Stimulated activated CD4-positive, alpha-beta T cell treated with anti-CD3 and anti-CD28 coated beads, Interleukin-4, amount 100 ng/mL, for 24 hours (primary cell): ENCODE measurements around the gene FOXR1.
"Not testable (repeated sequence)": the region's sequence is repeated elsewhere in the genome, so short reads cannot be mapped to it uniquely, and the experiment has no call there.

Experiments used
- DNase-seq: peaks from one replicate; pipeline ENCODE4 v3.0.0-alpha.2; 2020

The FOXR1 gene

DNA sequence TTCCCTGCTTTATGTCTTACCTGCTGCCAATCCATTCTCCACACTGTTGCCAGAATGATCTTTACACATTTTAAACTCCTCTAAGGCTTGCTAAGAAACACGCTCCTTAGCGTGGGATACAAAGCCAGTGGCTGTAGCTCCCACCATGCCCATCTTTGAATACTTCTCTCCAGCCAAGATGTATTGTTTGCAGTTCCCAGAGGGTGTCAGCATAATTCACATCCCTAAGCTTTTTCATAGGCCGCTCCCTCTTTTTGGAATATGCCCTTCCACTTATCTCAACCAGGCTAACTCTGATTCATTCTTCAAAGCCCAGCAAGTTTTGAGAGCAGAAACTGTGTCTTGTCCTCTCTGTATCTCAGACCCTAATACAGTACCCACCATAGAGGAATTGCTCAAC lies 23.6 kb upstream of the FOXR1 start:
- DNase-seq: no peak

DNA sequence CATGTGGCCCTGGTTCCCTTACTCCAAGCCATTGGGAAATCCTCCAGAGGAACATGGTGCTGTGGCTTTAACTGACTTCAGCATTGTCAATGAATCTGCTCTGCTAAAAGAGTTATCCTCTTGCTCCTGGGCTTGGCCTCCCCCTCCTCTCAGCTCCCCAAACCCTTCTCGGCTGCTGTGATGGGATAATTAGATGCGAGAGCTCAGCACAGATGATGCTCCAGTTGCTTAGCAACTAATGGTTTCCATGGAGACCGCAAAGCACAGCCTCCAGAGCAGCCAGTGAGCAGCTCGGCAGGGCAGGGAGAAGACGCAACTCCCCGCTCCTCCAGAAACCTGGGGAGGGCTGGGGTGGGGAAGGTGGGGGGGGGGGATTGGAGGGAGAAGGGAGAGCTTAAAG lies 18.3 kb upstream of the FOXR1 start:
- DNase-seq: no peak

DNA sequence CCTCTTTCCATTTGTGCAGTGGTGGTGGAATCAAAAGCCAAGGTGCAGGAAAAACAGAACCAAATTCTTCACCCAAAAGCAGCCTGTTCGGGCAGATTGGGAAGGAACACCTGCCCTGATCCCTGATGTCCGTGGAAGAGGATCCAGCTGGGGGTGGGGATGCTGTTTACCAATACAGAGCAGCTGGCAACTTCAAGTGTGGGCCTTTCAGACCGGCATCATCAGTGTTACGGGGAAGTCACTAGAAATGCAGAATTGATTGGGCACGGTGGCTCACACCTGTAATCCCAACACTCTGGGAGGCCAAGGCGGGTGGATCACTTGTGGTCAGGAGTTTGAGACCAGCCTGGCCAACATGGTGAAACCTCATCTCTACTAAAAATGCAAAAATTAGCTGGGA lies 17.6 kb upstream of the FOXR1 start:
- DNase-seq: not testable (repeated sequence)

DNA sequence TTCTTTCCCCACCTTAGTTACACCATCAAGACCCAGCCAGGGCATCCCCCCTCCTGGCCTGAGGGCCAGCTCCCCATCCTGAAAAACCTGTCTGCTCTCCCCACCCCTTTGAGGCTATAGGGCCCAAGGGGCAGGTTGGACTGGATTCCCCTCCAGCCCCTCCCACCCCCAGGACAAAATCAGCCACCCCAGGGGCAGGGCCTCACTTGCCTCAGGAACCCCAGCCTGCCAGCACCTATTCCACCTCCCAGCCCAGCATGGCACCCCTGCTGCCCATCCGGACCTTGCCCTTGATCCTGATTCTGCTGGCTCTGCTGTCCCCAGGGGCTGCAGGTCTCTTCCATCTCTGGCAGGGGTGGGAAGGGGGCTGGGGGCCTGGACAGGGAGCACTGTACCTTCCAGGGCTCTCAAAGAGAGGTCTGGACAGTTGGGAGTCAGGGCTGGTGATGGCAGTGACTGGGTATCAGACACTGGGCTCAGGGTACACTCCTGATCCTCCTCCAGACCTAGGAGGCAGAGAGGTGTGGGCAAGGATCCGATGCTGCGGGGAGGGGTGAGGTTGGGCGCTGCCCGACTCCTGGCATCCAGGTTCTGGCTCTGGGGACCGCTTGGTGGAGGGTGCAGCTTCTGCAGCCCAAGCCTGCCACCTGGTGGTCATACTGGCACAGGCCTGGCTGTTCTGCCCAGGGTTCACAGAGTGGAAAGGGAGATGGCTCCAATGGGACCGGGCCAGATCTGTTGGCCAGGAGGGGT lies 15.3 kb upstream of the FOXR1 start, which contains the start of gene UPK2:
UPK2 (plus strand) TSS at position 205 of the 753 bp plus-strand sequence; CDS start at position 258, 53 bp downstream.
- peak; percentile 91 for DNase-seq

DNA sequence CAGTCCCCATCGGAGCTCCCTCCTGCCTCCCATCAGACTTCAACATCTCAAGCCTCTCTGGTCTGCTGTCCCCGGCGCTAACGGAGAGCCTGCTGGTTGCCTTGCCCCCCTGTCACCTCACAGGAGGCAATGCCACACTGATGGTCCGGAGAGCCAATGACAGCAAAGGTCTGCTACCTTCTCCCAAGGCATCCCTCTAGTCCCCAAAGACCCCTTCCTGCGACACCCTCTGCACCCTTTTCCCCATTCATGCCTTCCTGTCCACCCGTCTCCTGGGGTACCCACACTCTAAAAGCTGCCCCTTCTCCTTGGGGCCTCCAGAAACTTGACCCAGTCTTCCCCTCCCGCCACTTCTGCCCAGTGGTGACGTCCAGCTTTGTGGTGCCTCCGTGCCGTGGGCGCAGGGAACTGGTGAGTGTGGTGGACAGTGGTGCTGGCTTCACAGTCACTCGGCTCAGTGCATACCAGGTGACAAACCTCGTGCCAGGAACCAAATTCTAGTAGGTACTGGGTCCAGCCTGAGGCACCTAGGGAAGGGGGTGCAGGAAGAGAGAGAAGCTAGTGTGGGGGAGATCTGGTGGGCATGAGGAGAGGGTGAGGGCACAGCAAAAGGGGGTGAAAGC lies 14.6 kb upstream of the FOXR1 start:
- no peak for DNase-seq

DNA sequence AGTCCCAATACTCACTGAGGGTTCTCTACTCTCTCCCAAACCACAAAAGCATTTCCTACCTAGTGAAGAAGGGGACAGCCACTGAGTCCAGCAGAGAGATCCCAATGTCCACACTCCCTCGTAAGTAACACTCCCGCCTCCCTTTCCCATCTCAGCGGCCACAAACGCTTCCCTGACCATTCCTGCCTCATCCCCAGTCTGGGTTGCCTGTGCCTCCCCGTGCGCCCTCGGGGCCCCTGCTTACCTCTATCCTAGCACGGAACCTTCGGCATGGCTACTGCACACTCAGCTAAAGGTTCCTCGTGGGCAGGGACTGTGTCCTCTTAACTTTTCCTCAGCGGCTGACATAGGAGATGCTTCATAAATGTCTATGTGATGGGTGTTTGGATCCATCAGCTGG lies 14.0 kb upstream of the FOXR1 start:
- DNase-seq: no peak

DNA sequence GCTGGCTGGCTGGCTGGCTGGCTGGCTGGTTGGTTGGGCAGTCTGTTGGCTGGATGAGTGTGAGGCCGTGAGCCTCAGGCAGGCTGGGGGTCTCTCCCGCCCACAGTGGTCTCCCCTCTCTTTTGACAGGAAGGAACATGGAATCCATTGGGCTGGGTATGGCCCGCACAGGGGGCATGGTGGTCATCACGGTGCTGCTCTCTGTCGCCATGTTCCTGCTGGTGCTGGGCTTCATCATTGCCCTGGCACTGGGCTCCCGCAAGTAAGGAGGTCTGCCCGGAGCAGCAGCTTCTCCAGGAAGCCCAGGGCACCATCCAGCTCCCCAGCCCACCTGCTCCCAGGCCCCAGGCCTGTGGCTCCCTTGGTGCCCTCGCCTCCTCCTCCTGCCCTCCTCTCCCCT lies 13.6 kb upstream of the FOXR1 start:
- DNase-seq: no peak

DNA sequence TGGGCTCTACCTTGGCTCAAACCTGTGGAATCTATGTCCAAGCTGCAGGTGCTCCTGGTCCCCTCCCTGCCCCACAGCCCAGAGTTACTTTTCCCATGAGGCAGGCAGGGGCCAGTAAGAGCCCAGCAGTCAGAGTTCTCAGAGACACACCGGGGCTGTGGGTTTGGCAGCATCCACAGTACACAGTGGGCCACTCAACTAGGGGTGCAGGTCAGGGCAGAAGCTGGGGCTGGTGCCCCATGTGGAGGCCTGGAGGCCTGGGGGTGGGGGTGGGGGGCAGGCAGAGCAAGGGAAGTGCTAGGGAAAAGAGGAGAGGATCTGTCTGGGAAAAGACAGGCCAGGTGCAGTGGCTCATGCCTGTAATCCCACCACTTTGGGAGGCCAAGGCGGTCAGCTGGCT lies 13.0 kb upstream of the FOXR1 start:
- no peak for DNase-seq

DNA sequence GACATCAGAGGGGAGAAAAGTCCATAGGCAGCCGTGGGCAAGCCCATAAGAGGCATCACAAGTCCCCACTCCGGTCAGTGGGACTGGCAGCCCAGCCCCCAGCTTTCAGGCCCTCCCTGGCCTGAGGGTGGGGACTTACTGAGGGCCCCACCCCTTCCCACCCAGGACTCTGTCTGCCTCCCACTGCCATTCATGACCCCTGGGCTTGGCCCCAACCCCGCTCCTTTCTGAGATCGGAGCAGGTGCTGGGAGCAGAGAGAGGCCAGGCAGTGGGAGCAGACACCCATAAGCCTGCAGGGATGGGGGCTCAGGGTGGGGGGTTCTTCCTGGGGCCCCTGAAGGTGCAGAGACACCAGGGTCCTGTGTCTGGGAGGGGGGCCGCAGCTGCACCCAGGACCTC lies 10.4 kb upstream of the FOXR1 start:
- no peak for DNase-seq

DNA sequence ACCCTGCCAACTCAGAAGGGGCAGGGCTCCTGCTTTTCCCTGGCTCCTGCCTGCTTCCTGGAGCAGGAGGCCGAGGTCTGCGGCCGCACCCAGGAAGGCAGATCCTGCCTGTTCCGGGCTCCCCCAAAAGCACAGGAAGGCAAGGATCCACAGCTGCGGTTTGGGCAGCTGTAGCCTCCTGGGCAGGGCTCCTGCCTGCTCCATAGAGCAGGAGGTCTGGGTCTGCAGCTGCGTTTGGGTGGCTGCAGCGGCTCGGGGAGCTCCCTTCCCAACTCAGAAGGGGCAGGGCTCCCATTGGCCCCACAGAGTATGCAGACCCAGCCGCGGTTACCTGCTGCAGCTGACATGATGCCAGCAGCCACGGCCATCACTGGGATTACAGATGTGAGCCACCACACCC lies 10.0 kb upstream of the FOXR1 start:
- DNase-seq: no peak

DNA sequence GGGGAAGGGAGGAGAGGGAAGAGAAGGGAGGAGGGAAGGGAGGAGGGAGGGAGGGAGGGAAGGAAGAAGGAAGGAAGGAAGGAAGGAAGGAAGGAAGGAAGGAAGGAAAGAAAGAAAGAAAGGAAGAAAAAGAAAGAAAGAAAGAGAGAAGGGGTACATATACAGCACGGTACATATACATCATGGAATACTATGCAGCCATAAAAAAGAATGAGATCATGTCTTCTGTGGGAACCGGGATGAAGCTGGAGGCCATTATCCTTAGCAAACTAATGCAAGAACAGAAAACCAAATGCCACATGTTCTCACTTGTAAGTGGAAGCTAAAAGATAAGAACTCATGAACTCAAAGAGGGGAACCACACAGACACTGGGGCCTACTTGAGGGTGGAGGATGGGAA lies 2.1 kb upstream of the FOXR1 start:
- not testable (repeated sequence) for DNase-seq

DNA sequence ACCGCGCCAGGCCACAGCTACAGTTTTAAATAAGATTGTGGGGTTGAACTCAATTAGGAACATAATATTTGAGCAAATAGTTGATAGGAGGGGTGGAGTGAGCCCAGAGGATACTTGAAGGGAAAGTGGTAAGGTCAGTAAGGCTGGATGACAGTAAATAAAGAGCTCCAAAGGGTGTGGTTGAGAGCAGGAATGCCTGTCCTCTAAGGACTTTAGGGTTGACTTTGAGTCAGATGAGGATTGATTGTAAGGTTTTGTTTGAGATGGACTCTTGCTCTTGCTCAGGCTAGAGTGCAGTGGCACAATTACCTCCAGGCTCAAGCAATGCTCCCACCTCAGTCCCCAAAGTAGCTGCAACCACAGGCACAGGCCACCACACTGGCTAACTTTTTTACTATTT lies 2.4 kb downstream of the FOXR1 start:
- no peak for DNase-seq

DNA sequence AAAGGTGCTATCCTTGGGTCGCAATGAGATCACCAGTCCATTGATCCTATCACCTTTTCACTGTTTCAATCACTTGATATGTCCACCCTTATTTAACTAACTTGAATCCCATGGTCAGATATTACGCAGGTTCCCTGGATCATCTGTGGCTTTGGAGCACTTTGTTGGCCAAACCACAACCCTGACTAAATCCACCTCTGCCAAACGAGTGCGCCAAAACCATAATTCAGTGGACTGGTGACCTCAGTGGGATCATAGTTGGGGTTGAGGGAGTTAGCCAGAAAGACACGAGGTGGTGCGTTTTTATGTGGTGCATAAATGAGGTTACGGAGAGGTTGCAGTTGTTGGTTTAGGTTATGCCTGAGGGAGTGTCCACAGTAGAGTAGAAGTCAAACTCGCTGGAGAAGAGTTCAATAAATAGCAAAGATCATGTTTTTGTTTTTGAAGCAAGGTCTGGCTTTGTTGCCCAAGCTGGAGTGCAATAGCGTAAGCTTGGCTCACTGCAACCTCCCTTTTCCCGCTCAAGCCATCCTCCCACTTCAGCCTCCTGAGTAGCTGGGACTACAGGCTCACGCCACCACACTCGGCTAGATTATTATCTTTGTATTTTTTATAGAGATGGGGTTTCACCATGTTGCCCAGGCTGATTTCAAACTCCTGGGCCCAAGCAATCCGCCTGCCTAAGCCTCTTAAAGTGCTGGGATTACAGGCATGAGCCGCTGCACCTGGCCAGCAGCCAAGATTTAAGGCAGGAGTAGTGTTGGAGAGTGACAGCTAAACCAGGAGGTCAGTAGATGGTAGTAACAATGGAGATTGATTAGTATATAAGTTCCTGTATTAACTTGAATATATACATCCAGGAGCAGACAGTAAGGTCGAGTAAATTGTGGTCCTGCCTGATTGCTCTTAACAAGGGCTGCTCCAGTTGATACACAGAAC lies 4.5 kb downstream of the FOXR1 start:
- no peak for DNase-seq

DNA sequence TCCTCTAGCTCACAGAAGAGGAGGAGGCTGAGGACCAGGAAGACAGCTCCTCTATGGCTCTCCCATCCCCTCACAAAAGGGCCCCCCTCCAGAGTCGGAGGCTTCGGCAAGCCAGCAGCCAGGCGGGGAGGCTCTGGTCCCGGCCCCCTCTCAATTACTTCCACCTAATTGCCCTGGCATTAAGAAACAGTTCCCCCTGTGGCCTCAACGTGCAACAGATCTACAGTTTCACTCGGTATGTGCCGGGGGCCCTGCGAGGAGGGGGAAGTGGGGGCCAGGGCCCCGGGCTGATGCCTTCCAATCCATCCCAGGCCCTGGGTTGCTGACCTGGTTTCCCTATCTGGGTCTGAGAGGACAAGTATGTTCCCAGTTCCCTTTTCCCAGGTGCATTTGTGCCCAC lies 7.9 kb downstream of the FOXR1 start:
- DNase-seq: no peak

DNA sequence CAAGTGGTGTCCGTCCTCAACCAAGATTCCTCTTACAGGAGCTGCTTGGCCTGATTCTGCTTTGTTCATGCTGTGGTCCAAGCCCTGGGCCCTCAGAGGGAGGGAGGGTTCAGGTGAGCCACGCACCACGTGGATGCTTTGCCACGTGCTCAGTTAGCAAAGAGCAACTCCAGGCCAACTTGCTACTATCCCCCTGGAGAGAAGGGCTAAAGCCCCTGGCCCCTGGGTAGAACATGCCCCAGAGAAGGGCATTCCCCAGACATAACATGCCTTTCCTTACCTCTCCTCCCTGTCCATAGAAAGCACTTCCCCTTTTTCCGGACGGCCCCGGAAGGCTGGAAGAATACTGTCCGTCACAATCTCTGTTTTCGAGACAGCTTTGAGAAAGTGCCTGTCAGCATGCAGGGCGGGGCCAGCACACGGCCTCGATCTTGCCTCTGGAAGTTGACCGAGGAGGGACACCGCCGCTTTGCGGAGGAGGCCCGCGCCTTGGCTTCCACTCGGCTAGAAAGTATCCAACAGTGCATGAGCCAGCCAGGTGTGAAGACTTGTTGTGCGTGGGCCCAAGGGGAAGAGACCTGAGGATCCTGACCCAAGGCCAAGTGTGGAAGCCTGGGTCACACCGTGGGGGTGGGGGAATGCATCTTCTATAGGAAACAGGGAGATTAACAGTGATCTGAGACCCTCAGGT lies 8.8 kb downstream of the FOXR1 start:
- DNase-seq: no peak

DNA sequence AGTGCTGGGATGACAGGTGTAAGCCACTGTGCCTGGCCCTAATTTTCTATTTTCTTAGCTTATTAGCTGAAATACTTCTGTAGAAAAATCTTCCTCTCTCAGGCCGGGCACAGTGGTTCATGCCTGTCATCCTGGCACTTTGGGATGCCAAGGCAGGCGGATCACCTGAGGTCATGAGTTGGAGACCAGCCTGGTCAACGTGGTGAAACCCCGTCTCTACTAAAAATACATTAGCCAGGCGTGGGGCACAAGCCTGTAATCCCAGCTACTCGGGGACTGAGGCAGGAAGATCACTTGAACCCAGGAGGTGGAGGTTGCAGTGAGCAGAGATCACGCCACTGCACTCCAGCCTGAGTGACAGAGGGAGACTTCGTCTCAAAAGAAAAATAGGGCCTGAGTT lies 12.8 kb downstream of the FOXR1 start:
- DNase-seq: not testable (repeated sequence)

DNA sequence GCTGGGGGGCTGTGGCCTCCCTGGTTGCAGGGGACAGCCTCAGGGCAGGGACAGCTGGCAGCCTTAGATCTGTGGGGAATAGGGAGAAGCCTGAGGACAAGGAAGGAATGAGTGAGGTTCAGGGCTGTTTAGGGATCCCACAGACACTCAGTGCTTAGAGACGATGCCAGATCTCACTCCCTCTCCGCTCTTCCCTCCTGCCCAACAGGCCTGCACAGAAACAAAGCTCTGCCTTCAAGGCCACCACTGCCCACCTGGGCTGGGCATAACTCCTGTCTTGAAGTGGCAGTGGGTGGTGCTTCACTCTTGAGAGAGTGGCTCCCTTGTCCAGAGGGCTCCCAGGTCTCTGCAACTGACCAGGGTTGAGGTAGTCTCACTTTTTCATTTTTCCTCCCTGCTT lies 13.3 kb downstream of the FOXR1 start:
- DNase-seq: no peak

DNA sequence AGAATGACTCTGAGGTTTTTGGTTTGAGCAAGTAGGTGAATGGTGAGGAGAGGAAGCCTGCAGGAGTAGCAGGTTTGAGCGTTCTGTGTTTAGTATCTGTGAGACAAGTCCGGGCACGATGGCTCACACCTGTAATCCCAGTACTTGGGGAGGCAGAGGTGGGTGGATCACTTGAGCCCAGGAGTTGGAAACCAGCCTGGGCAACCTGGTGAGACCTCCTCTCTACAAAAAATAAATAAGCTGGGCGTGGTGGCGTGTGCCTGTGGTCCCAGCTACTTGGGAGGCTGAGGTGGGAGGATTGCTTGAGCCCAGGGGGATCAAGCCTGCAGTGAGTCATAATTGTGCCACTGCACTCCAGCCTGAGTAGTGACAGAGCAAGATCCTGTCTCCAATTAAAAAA lies 16.7 kb downstream of the FOXR1 start:
- DNase-seq: no peak

DNA sequence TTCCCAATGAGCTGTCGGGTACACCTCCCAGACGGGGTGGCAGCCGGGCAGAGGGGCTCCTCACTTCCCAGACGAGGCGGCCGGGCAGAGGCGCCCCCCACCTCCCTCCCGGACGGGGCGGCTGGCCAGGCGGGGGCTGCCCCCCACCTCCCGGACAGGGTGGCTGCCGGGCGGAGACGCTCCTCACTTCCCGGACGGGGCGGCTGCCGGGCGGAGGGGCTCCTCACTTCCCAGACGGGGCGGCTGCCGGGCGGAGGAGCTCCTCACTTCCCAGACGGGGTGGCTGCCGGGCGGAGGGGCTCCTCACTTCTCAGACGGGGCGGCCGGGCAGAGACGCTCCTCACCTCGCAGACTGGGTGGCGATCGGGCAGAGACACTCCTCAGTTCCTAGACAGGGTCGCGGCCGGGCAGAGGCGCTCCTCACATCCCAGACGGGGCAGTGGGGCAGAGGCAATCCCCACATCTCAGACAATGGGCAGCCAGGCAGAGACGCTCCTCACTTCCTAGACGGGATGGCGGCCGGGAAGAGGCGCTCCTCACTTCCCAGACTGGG lies 20.0 kb downstream of the FOXR1 start:
- not testable (repeated sequence) for DNase-seq

DNA sequence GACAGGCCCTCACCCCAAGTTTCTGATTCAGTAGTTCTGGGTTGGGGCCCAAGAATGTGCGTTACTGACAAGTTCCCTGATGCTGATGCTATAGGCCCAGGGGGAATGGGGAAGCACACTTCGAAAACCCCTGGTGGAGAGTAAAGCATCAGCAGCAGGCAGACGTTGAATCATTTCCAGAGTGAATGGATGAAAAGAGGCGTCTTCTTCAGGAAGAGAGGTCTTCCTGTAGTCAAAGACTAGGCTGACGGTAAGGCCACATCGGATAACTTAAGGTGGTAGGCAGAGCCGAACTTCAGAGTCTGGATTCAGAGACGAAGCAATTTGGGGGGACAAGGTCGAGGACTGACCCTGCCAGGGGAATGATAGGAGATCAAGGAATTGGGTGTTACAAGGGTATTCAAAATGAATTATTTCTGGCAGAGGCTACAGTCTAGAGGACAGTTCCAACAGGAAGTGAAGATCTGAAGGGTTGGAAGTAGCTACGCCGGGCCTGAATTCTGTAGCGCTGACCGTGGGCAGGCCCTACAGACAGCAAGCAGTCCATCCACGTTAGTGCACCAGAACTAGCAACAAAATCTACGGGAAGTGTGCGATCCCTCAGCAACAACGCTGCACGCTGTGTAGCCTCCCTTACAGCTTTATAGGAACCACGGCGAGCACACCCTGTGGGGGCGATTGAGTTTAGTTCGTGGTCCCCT lies 25.5 kb downstream of the FOXR1 start:
- DNase-seq: peak; percentile 59

DNA sequence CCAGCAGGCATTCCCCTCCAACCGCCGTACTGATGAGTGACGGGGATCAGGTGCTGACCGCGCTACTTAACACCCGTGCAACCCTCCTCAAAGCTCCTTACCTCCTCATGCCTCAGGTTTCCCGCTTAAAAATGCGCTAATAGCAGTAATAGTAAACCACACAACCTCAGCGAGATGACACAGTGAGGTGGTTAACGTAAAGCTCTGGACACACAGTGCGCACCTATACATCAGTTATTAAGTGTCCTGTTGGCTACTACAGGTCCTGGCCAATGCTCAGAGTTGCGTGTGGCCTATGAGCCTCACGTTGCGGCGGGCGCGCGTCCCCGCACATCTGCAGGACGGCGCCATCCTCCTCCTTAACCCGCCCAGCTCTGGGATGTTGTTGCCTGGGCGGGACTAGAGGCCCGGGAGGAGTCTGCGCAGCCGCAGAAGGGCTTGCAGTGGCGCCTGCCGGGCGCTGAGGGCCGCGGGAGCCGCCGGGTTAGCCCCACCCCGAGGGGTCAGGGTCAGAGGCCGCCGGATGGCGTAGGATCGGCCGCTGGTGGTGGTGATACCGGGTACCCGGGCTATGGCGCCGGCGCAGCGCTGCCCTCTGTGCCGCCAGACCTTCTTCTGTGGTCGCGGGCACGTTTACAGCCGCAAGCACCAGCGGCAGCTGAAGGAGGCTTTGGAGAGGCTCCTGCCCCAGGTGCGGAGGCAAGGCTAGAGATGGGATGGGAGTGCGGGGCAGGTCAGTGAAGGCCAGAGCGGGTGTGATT lies 26.2 kb downstream of the FOXR1 start, which contains the start of gene CENATAC:
CENATAC (plus strand) TSS at position 512 of the 761 bp plus-strand sequence; CDS start at position 572, 60 bp downstream.
- DNase-seq: peak; percentile 95
